ENCODE data around the gene UBE2J1.

DNA sequence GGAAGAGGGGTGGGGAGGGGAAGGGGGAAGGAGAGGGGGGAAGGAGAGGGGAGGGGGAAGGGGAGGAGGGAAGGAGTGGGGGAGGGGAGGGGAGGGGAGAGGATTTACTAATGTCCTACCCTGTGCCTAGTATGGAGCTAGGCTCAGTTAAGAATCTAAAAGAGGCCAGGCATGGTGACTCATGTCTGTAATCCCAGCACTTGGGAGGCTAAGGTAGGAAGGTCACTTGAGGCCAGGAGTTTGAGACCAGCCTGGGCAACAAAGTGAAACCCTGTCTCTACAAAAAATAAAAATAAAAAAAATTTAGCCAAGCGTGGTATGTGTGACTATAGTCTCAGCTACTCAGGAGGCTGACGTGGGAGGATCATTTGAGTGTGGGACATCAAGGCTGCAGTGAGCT, 13.0 kb downstream of the UBE2J1 start:
- no peak for TF ChIP-seq EZH2 (IDR thresholded peaks at IDR 0.05; ENCODE audit: insufficient read depth, low read length)
- TF ChIP-seq, protein P1, sequence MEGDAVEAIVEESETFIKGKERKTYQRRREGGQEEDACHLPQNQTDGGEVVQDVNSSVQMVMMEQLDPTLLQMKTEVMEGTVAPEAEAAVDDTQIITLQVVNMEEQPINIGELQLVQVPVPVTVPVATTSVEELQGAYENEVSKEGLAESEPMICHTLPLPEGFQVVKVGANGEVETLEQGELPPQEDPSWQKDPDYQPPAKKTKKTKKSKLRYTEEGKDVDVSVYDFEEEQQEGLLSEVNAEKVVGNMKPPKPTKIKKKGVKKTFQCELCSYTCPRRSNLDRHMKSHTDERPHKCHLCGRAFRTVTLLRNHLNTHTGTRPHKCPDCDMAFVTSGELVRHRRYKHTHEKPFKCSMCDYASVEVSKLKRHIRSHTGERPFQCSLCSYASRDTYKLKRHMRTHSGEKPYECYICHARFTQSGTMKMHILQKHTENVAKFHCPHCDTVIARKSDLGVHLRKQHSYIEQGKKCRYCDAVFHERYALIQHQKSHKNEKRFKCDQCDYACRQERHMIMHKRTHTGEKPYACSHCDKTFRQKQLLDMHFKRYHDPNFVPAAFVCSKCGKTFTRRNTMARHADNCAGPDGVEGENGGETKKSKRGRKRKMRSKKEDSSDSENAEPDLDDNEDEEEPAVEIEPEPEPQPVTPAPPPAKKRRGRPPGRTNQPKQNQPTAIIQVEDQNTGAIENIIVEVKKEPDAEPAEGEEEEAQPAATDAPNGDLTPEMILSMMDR (IDR thresholded peaks at IDR 0.05; ENCODE audit: insufficient read depth, low read depth, low read length) = no peak
